ENCODE measurements around the gene ARHGAP27.

- TF ChIP-seq REST (IDR thresholded peaks at IDR 0.05; ENCODE audit: borderline replicate concordance) (no peak), REST (CRISPR knock-in tag; IDR thresholded peaks at IDR 0.05; ENCODE audit: low read depth) (no peak), ZNF780A (CRISPR knock-in tag; IDR thresholded peaks at IDR 0.05) (no peak), ARID4B (CRISPR knock-in tag; IDR thresholded peaks at IDR 0.05) (no peak), NONO (IDR thresholded peaks at IDR 0.05; ENCODE audit: low read depth in 2 of 2, low read length in 1 of 2) (no peak), CTCF (IDR thresholded peaks at IDR 0.05 in 2 of 3, conservative IDR thresholded peaks at IDR 0.05 in 1 of 3; ENCODE audit: insufficient read depth in 2 of 3, low read depth in 1 of 3, low read length in 3 of 3) (no peak), ZNF274 (IDR thresholded peaks at IDR 0.05; ENCODE audit: borderline replicate concordance, low read depth, low read length) (no peak), CBX1 (IDR thresholded peaks at IDR 0.05; ENCODE audit: low read depth) (no peak), TRIM24 (IDR thresholded peaks at IDR 0.05) (no peak), POLR2AphosphoS5 (IDR thresholded peaks at IDR 0.05; ENCODE audit: control insufficient read depth, insufficient read depth, low read depth, low read length) (no peak), MNT (conservative IDR thresholded peaks at IDR 0.05) (no peak), ZBTB26 (CRISPR knock-in tag; IDR thresholded peaks at IDR 0.05) (no peak), CTCFL (IDR thresholded peaks at IDR 0.05; ENCODE audit: borderline replicate concordance, insufficient read depth, low read depth, low read length, poor library complexity, severe bottlenecking) (no peak), EZH2 (IDR thresholded peaks at IDR 0.05; ENCODE audit: borderline replicate concordance, low read depth, low read length) (no peak)
Observed at GRCh38 chr17:45369421-45369820, 63.2 kb downstream of the ARHGAP27 start.
